GM19239 (cell line): Measurements from ENCODE around the gene CRYGD.
"Not testable (repeated sequence)": the region's sequence is repeated elsewhere in the genome, so short reads cannot be mapped to it uniquely, and the experiment has no call there.

ENCODE experiments used
- DNase-seq: peaks from one replicate; pipeline ENCODE4 v3.0.0; 2011; ENCODE audit warnings: low spot score; ENCODE audit not compliant: insufficient read length
- FAIRE-seq: peaks from 2 replicates; lab custom pipeline; 2011; peaks lifted over from hg19 to GRCh38; lab: Jason Lieb, UNC

The CRYGD gene

GRCh38 chr2:208124013-208124715, at the start of gene CRYGD:
TSS of gene CRYGD (minus strand) at chr2:208124524. CDS start at chr2:208124473, 51 bp downstream.
- FAIRE-seq, DNase-seq: not testable (repeated sequence)

- no peak for FAIRE-seq
- DNase-seq: no peak
Measured at GRCh38 chr2:208172125-208172524, 47.8 kb upstream of the CRYGD start.

- DNase-seq (no peak), FAIRE-seq (no peak)
Measured at GRCh38 chr2:208164951-208165755, 40.8 kb upstream of the CRYGD start.

GRCh38 chr2:208163489-208163888, 39.2 kb upstream of the CRYGD start, which contains the start of gene CRYGA:
TSS of gene CRYGA (minus strand) at chr2:208163589. CDS start at chr2:208163556, 33 bp downstream.
- FAIRE-seq (no peak), DNase-seq (no peak)

GRCh38 chr2:208156439-208156838, 32.1 kb upstream of the CRYGD start:
- FAIRE-seq: no peak
- no peak for DNase-seq

- FAIRE-seq (no peak), DNase-seq (no peak)
Measured at GRCh38 chr2:208153156-208153555, 28.8 kb upstream of the CRYGD start.

- FAIRE-seq (no peak), DNase-seq (no peak)
Measured at GRCh38 chr2:208150956-208151355, 26.6 kb upstream of the CRYGD start.

GRCh38 chr2:208150094-208150493, 25.8 kb upstream of the CRYGD start:
- no peak for FAIRE-seq
- DNase-seq: no peak

- FAIRE-seq (no peak), DNase-seq (no peak)
Measured at GRCh38 chr2:208148803-208149202, 24.5 kb upstream of the CRYGD start.

GRCh38 chr2:208147759-208148158, 23.4 kb upstream of the CRYGD start:
- DNase-seq (no peak), FAIRE-seq (no peak)

GRCh38 chr2:208147008-208147407, 22.7 kb upstream of the CRYGD start:
- DNase-seq (no peak), FAIRE-seq (no peak)

GRCh38 chr2:208146006-208146405, 21.7 kb upstream of the CRYGD start, which contains the start of gene CRYGB:
TSS of gene CRYGB (minus strand) at chr2:208146158. CDS start at chr2:208146120, 38 bp downstream.
- FAIRE-seq (no peak), DNase-seq (no peak)

GRCh38 chr2:208142925-208143799, 18.8 kb upstream of the CRYGD start:
- DNase-seq (no peak), FAIRE-seq (no peak)

GRCh38 chr2:208142240-208142924, 18.1 kb upstream of the CRYGD start:
- DNase-seq (no peak), FAIRE-seq (no peak)

- FAIRE-seq (no peak), DNase-seq (no peak)
Measured at GRCh38 chr2:208139447-208139846, 15.1 kb upstream of the CRYGD start.

GRCh38 chr2:208138334-208138733, 14.0 kb upstream of the CRYGD start:
- not testable (repeated sequence) for DNase-seq, FAIRE-seq

- DNase-seq (no peak), FAIRE-seq (no peak)
Measured at GRCh38 chr2:208136716-208137094, 12.4 kb upstream of the CRYGD start.

- DNase-seq: no peak
- FAIRE-seq: no peak
Measured at GRCh38 chr2:208135794-208136715, 11.7 kb upstream of the CRYGD start.
